Testis (tissue), 2 donors: Measurements from ENCODE around the gene NHSL1.

Experiments used
- CTCF ChIP-seq, 3 experiments: fragments of 450-650 bp in 2 of 3; fragments of 200-600 bp in 1 of 3; sonication (generic) in 1 of 3; IDR thresholded peaks; one replicate each; pipeline ENCODE4 v1.5.1; 2016 to 2019; ENCODE audit warnings: antibody characterized with exemption in 3 of 3, mild to moderate bottlenecking in 2 of 3, moderate library complexity in 1 of 3
- POLR2A ChIP-seq: fragments of 450-650 bp; IDR thresholded peaks from one replicate; pipeline ENCODE4 v1.6.1; 2017; ENCODE audit warnings: antibody characterized with exemption, mild to moderate bottlenecking, moderate library complexity

GRCh38 chr6:138500867-138501446 lies 1.7 kb upstream of the NHSL1 start:
- TF ChIP-seq POLR2A: no peak
- TF ChIP-seq CTCF (IDR thresholded peaks at IDR 0.05): no peak
